ENCODE results near the gene ERF. TPM values are rescaled to one million over a fixed set of nuclear protein-coding genes. Genes with fewer than 3 reads are reported as not detected.
A peak's percentile ranks its signal among the peaks of the same experiment; 100 is the strongest.

The ERF gene
- total RNA-seq, 1 experiment from 2014 or later = 96.1 TPM

GRCh38 chr19:42271861-42272534 is 17.1 kb upstream of the ERF start (continued):
- no peak for TF ChIP-seq POLR2AphosphoS5 (IDR thresholded peaks at IDR 0.05; ENCODE audit: low read depth, low read length)
- no peak for TF ChIP-seq ZFX (IDR thresholded peaks at IDR 0.05)
- TF ChIP-seq EZH2phosphoT487 (IDR thresholded peaks at IDR 0.05; ENCODE audit: borderline replicate concordance) = no peak
- TF ChIP-seq JUND (IDR thresholded peaks at IDR 0.05) = no peak
- no peak for TF ChIP-seq YY1 (IDR thresholded peaks at IDR 0.05; ENCODE audit: extremely low read depth, insufficient replicate concordance, low read depth, low read length)
- no peak for TF ChIP-seq EZH2 (IDR thresholded peaks at IDR 0.05)

- Histone ChIP-seq H3K27me3 (ENCODE audit: insufficient read depth, low read length) (no peaks in the 10 kb centered on the region), H2AFZ (ENCODE audit: low read depth, low read length, poor library complexity, severe bottlenecking) (no peak overlapping the region), H3K36me3 (ENCODE audit: control insufficient read depth in 1 of 2, insufficient read depth in 2 of 2, low read length in 2 of 2) (peaks cover 3 to 5% of the 10 kb centered on the region in 2 experiments; a peak in 2 of 4 replicates), H3K79me2 (ENCODE audit: insufficient read depth, low read length) (peaks cover 16% of the 10 kb centered on the region), H3K9me3 (ENCODE audit: control insufficient read depth in 1 of 2, insufficient read depth in 1 of 2, low read depth in 1 of 2, low read length in 2 of 2) (no peaks in the 10 kb centered on the region), H3K9ac (ENCODE audit: low read length) (peak overlapping the region; percentile 73), H3K4me1 (ENCODE audit: control insufficient read depth in 1 of 2, insufficient read depth in 2 of 2, low read length in 2 of 2) (peaks cover 23 to 32% of the 10 kb centered on the region in 2 experiments), H3K27ac (ENCODE audit: low read depth, low read length) (peak overlapping the region; percentile 90), H3K9me2 (ENCODE audit: insufficient read depth) (no peaks in the 10 kb centered on the region), H4K20me1 (ENCODE audit: insufficient read depth) (no peaks in the 10 kb centered on the region), H3K4me2 (ENCODE audit: low read length) (peak overlapping the region; percentile 93), H3K4me3 (replicated peaks in 1 of 2; ENCODE audit: low read depth in 1 of 2, low read length in 2 of 2) (peak overlapping the region in 1 of 2 experiments; percentile 74; a peak in 2 of 4 replicates)
- ChIA-PET CTCF (interaction anchor here (0.6 to 2.1 kb wide), 3 partner anchors 8 to 53 kb away, joined by 3 to 22 read pairs (median 4); no protein-coding TSS in a partner anchor), RAD21 (ENCODE audit: low non-redundant PET in 1 of 2, low total read pairs in 2 of 2, uncharacterized antibody in 2 of 2, unreplicated experiment in 2 of 2) (no interaction called here), POLR2A (interaction anchor here (1.0 kb wide), 1 partner anchor 22 kb away, joined by 3 read pairs; no protein-coding TSS in a partner anchor)
- no peak for ATAC-seq
- no peak for DNase-seq (ENCODE audit: low read depth, low spot score)
- intact Hi-C loops (cut with micrococcal nuclease) = no loop called here
- no TSS peak for BruUV-seq (replicated peaks)
- TF ChIP-seq ZFX (IDR thresholded peaks at IDR 0.05) = no peak
- TF ChIP-seq YY1 (IDR thresholded peaks at IDR 0.05; ENCODE audit: extremely low read depth, insufficient replicate concordance, low read depth, low read length) = no peak
- no peak for TF ChIP-seq EGR1 (IDR thresholded peaks at IDR 0.05; ENCODE audit: low read depth)
- no peak for TF ChIP-seq EZH2phosphoT487 (IDR thresholded peaks at IDR 0.05; ENCODE audit: borderline replicate concordance)
- no peak for TF ChIP-seq CTCF (IDR thresholded peaks at IDR 0.05 in 2 of 3, conservative IDR thresholded peaks at IDR 0.05 in 1 of 3; ENCODE audit: borderline replicate concordance in 1 of 3, insufficient read depth in 1 of 3, low read depth in 2 of 3, low read length in 2 of 3)
- TF ChIP-seq CBX3 (IDR thresholded peaks at IDR 0.05; ENCODE audit: low read depth) = no peak
- TF ChIP-seq FOSL1 (IDR thresholded peaks at IDR 0.05; ENCODE audit: low read depth) = no peak
- TF ChIP-seq ZBTB33 (IDR thresholded peaks at IDR 0.05; ENCODE audit: extremely low read depth, insufficient replicate concordance, low read length) = no peak
- TF ChIP-seq RAD21 (IDR thresholded peaks at IDR 0.05; ENCODE audit: low read depth) = no peak
- TF ChIP-seq SP1 (IDR thresholded peaks at IDR 0.05; ENCODE audit: low read depth) = no peak
- TF ChIP-seq ZNF274 (IDR thresholded peaks at IDR 0.05; ENCODE audit: low read depth, low read length) = no peak
- TF ChIP-seq JUND (IDR thresholded peaks at IDR 0.05) = no peak
- no peak for TF ChIP-seq TCF7L2 (IDR thresholded peaks at IDR 0.05; ENCODE audit: borderline replicate concordance, extremely low read depth, insufficient read depth, insufficient read length)
- no peak for TF ChIP-seq MAX (IDR thresholded peaks at IDR 0.05)
These were observed 16.1 kb upstream of the ERF start for GRCh38 chr19:42271045-42271419.
